Endothelial cell of umbilical vein (primary cell): ENCODE measurements around the gene TXNDC8.

Source experiments
- CTCF ChIP-seq, 2 donors: IDR thresholded peaks; 1 replicate in 1 of 2; 2 replicates in 1 of 2; pipeline ENCODE4 v1.5.1; 2011; ENCODE audit warnings: low read length in 2 of 2, mild to moderate bottlenecking in 2 of 2, moderate library complexity in 2 of 2, control low read depth in 1 of 2, inconsistent platforms in 1 of 2, low read depth in 1 of 2; ENCODE audit not compliant: insufficient read depth in 1 of 2; ENCODE audit errors: extremely low read depth in 1 of 2
- EZH2 ChIP-seq: IDR thresholded peaks from 2 replicates; pipeline ENCODE4 v1.6.1; 2012; ENCODE audit warnings: borderline replicate concordance, low read depth, mild to moderate bottlenecking, moderate library complexity, low read length, inconsistent platforms; ENCODE audit not compliant: severe bottlenecking
- JUN ChIP-seq: IDR thresholded peaks from 2 replicates; pipeline ENCODE4 v1.6.1; 2011; ENCODE audit warnings: borderline replicate concordance, low read depth; ENCODE audit not compliant: insufficient read length, insufficient read depth
- MAX ChIP-seq: IDR thresholded peaks from 2 replicates; pipeline ENCODE4 v1.6.1; 2011; ENCODE audit not compliant: insufficient read depth, insufficient read length
- POLR2A ChIP-seq: IDR thresholded peaks from 2 replicates; pipeline ENCODE4 v1.6.1; 2012; ENCODE audit warnings: low read depth, mild to moderate bottlenecking, control low read depth, low read length
- POLR2AphosphoS5 ChIP-seq: IDR thresholded peaks from 2 replicates; pipeline ENCODE4 v1.6.1; 2012; ENCODE audit warnings: low read depth, mild to moderate bottlenecking, control low read depth, low read length, moderate library complexity; ENCODE audit not compliant: insufficient read depth

GRCh38 chr9:110257097-110257841 lies 80.4 kb downstream of the TXNDC8 start:
- no peak for TF ChIP-seq CTCF (IDR thresholded peaks at IDR 0.05; ENCODE audit: extremely low read depth in 1 of 2, insufficient read depth in 1 of 2, low read depth in 1 of 2, low read length in 2 of 2)
- no peak for TF ChIP-seq POLR2A
- no peak for TF ChIP-seq EZH2
- no peak for TF ChIP-seq POLR2AphosphoS5
- TF ChIP-seq JUN = no peak
- no peak for TF ChIP-seq MAX
